SK-N-SH (cell line): ENCODE results near the gene CNKSR2. TPM values are rescaled to one million over a fixed set of nuclear protein-coding genes. Genes with fewer than 3 reads are reported as not detected.
"Not testable (repeated sequence)": the region's sequence is repeated elsewhere in the genome, so short reads cannot be mapped to it uniquely, and the experiment has no call there.

ENCODE experiments used
- CTCF ChIA-PET: fragments of 300-600, 350-600 bp; formaldehyde crosslinking; extraction: SDS; loops from one replicate; lab custom pipeline; 2021; lab: Yijun Ruan, JAX
- POLR2A ChIA-PET: fragments of 350-600 bp; sonication (Branson Sonifier 250); formaldehyde crosslinking; extraction: SDS; loops from one replicate; lab custom pipeline; 2020; ENCODE audit warnings: antibody characterized with exemption, inconsistent platforms; lab: Yijun Ruan, JAX
- DNase-seq: peaks from one replicate; pipeline ENCODE4 v3.0.0; 2012
- H2AFZ ChIP-seq: fragments of 200-600 bp; sonication (generic); 2 replicates; pipeline ENCODE4 v1.8.1; 2016; ENCODE audit warnings: antibody characterized with exemption, mild to moderate bottlenecking, low read depth
- H3F3A ChIP-seq: fragments of 200-600 bp; sonication (generic); replicated peaks from 2 replicates; pipeline ENCODE3; 2016; ENCODE audit warnings: antibody characterized with exemption, mild to moderate bottlenecking; ENCODE audit not compliant: insufficient read depth
- H3K27ac ChIP-seq, 2 experiments: fragments of 200-500 bp in 1 of 2; fragments of 200-600 bp in 1 of 2; sonication (Bioruptor generic) in 1 of 2; sonication (generic), shearing (Covaris generic) in 1 of 2; 2 replicates each; pipeline versions ENCODE4 v1.5.1 to v1.6.1; 2014 to 2016; ENCODE audit warnings: low read depth in 2 of 2, inconsistent platforms in 1 of 2, low read length in 1 of 2, mild to moderate bottlenecking in 1 of 2, mixed read lengths in 1 of 2
- H3K27me3 ChIP-seq: fragments of 200-600 bp; sonication (generic), shearing (Covaris generic); 2 replicates; pipeline ENCODE4 v1.6.1; 2016; ENCODE audit warnings: mixed run types; ENCODE audit not compliant: insufficient read depth
- H3K36me3 ChIP-seq, 2 experiments: fragments of 200-500 bp in 1 of 2; fragments of 200-600 bp in 1 of 2; sonication (Bioruptor generic) in 1 of 2; sonication (generic) in 1 of 2; replicated peaks in 1 of 2; 2 replicates each; pipeline versions ENCODE3 to v1.5.1; 2014 to 2016; ENCODE audit warnings: low read length in 1 of 2, mild to moderate bottlenecking in 1 of 2; ENCODE audit not compliant: insufficient read depth in 2 of 2, control insufficient read depth in 1 of 2
- H3K4me1 ChIP-seq, 2 experiments: fragments of 200-500 bp in 1 of 2; fragments of 200-600 bp in 1 of 2; sonication (Bioruptor generic) in 1 of 2; sonication (generic), shearing (Covaris generic) in 1 of 2; 2 replicates each; pipeline versions ENCODE4 v1.5.1 to v1.6.1; 2014 to 2016; ENCODE audit warnings: low read depth in 1 of 2, low read length in 1 of 2, mixed run types in 1 of 2; ENCODE audit not compliant: insufficient read depth in 2 of 2, control insufficient read depth in 1 of 2
- H3K4me2 ChIP-seq: fragments of 200-600 bp; sonication (generic), shearing (Covaris generic); 2 replicates; pipeline ENCODE4 v1.6.1; 2017; ENCODE audit warnings: mixed run types
- H3K4me3 ChIP-seq, 2 experiments: fragments of 200-500 bp in 1 of 2; fragments of 200-600 bp in 1 of 2; sonication (Bioruptor generic) in 1 of 2; sonication (generic), shearing (Covaris generic) in 1 of 2; 2 replicates each; pipeline versions ENCODE4 v1.5.1 to v1.8.1; 2014 to 2016; ENCODE audit warnings: low read depth in 2 of 2, inconsistent platforms in 1 of 2, low read length in 1 of 2, mild to moderate bottlenecking in 1 of 2, mixed read lengths in 1 of 2, moderate library complexity in 1 of 2
- H3K79me2 ChIP-seq: fragments of 200-600 bp; sonication (generic); 2 replicates; pipeline ENCODE4 v1.8.1; 2017; ENCODE audit warnings: mild to moderate bottlenecking; ENCODE audit not compliant: insufficient read depth
- H3K9ac ChIP-seq: fragments of 200-600 bp; sonication (generic); 2 replicates; pipeline ENCODE4 v1.6.1; 2017; ENCODE audit warnings: mixed run types
- H3K9me2 ChIP-seq: fragments of 200-600 bp; sonication (generic); 2 replicates; pipeline ENCODE4 v1.6.1; 2017; ENCODE audit warnings: mixed run types
- H3K9me3 ChIP-seq: fragments of 200-600 bp; sonication (generic); 2 replicates; pipeline ENCODE4 v1.6.1; 2017; ENCODE audit warnings: mixed run types, mild to moderate bottlenecking, moderate library complexity
- H4K20me1 ChIP-seq: fragments of 200-600 bp; sonication (generic); 2 replicates; pipeline ENCODE4 v1.6.1; 2017; ENCODE audit warnings: mild to moderate bottlenecking, mixed run types; ENCODE audit not compliant: insufficient read depth
- CHD2 ChIP-seq: fragments of 150-350 bp; IDR thresholded peaks from 2 replicates; pipeline ENCODE4 v1.6.1; 2018; ENCODE audit warnings: low read length; ENCODE audit not compliant: partially characterized antibody
- FOSL2 ChIP-seq: IDR thresholded peaks from 2 replicates; pipeline ENCODE4 v1.4.0; 2012; ENCODE audit warnings: low read depth, mild to moderate bottlenecking, moderate library complexity, borderline replicate concordance
- FOXM1 ChIP-seq: IDR thresholded peaks from 2 replicates; pipeline ENCODE4 v1.4.0; 2012; ENCODE audit warnings: low read depth, mild to moderate bottlenecking
- GABPA ChIP-seq: IDR thresholded peaks from 2 replicates; pipeline ENCODE4 v1.4.0; 2012; ENCODE audit warnings: low read depth, mild to moderate bottlenecking
- RAD21 ChIP-seq: IDR thresholded peaks from 2 replicates; pipeline ENCODE4 v1.6.1; 2012; ENCODE audit warnings: mild to moderate bottlenecking, low read length
- SMC3 ChIP-seq: IDR thresholded peaks from 2 replicates; pipeline ENCODE4 v1.6.1; 2012; ENCODE audit warnings: low read depth, low read length, improper control_type of control experiment
- WGBS: methylation state at CpG from one replicate; pipeline ENCODE4 v1.1.6; 2017; ENCODE audit warnings: low lambda C conversion rate; 5-methylcytosine and 5-hydroxymethylcytosine counted together
- polyA plus RNA-seq, 3 experiments: library from polyadenylated mRNA; depleted of rRNA; stranded (reverse); fragments of >200 nt; gene quantifications; 2 replicates each; pipeline ENCODE4 v1.2.3, GENCODE V29; 2012
- TF ChIP-seq, protein P1 (sequence below): fragments of 200-600 bp; sonication (generic); IDR thresholded peaks from 2 replicates; pipeline ENCODE4 v1.6.1; 2017; ENCODE audit warnings: antibody characterized with exemption, mild to moderate bottlenecking, moderate library complexity
- TF ChIP-seq, protein P2 (sequence below): IDR thresholded peaks from 2 replicates; pipeline ENCODE4 v1.6.1; 2012; ENCODE audit warnings: mild to moderate bottlenecking, low read depth, low read length, moderate library complexity

The CNKSR2 gene
- polyA plus RNA-seq, 1 of the 3 experiments (the other 2 are of a cell fraction), result 0.03 TPM

DNA sequence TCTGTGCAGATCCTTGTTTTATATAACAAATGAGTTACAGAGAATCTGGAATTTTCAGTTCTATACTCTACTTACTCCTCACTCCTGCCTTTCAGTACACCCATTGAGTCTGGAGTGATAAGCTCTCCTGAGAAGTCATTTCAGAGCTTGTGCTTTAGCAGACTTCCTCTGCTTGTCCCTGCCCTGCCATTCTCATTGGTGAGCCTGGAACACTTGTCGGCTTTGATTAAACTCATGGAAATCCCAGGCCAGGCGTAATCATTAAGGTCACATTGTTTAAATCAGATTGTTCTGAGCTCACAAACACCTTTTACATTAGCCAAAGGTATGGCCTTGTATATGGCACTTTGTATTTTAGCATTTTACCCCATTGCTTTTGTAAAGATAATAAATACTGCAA is 102.7 kb downstream of the CNKSR2 start:
- no peak overlapping the region for H3K4me3 ChIP-seq
- no peaks in the 10 kb centered on the region for H3K9me2 ChIP-seq
- no peak overlapping the region for H3K4me2 ChIP-seq
- peaks cover 0 to 2% of the 10 kb centered on the region in 2 experiments; a peak in 1 of 4 replicates for H3K4me1 ChIP-seq
- POLR2A ChIA-PET, result no interaction called here
- no peaks in the 10 kb centered on the region for H3F3A ChIP-seq
- H3K9me3 ChIP-seq, result no peaks in the 10 kb centered on the region
- TF ChIP-seq RAD21, result no peak
- TF ChIP-seq, all 33 proteins: peak for 0
- CTCF ChIA-PET, result interaction anchor here (0.9 to 1.6 kb wide), 3 partner anchors 16 to 949 kb away, joined by 3 to 4 read pairs (median 3); no protein-coding TSS in a partner anchor
- H3K36me3 ChIP-seq, result no peaks in the 10 kb centered on the region
- no peak for DNase-seq
- H3K79me2 ChIP-seq, result no peaks in the 10 kb centered on the region
- no peak overlapping the region for H2AFZ ChIP-seq
- H3K27me3 ChIP-seq, result no peaks in the 10 kb centered on the region
- 51% methylated on average over 2 of the region's 2 CpGs for WGBS
- no peak overlapping the region for H3K9ac ChIP-seq
- H3K27ac ChIP-seq, result no peak overlapping the region
- H4K20me1 ChIP-seq, result no peaks in the 10 kb centered on the region

DNA sequence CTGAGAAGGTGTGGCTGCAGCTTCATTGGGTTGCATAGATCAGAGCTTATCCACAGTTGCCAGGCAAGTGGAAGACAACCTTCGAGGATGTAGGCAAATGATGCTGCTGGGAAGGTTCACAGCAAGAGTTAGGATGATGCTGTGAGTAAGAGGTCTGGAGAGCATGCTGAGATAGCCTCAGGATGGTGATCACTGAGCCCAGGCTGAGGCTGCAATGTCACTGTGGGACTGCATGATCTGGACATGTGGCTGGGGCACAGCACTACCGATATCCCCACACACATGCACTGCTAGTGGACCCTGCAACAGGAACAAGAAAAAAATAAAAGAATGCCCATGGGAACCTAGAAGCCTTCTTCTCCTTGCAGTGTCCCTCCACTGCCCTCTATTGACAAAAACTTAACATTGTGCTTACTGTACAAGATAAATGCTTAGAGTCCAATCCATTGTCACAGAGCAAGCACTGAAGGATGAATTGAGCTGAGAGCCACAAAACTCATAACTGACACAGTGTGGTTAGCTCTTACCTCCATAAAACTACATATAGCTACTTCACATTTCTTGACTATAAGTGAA is 105.6 kb downstream of the CNKSR2 start:
- TF ChIP-seq FOXM1 (no peak), FOSL2 (no peak), SMC3 (peak; percentile 46), RAD21 (peak; percentile 81)
- TF ChIP-seq, protein P1, sequence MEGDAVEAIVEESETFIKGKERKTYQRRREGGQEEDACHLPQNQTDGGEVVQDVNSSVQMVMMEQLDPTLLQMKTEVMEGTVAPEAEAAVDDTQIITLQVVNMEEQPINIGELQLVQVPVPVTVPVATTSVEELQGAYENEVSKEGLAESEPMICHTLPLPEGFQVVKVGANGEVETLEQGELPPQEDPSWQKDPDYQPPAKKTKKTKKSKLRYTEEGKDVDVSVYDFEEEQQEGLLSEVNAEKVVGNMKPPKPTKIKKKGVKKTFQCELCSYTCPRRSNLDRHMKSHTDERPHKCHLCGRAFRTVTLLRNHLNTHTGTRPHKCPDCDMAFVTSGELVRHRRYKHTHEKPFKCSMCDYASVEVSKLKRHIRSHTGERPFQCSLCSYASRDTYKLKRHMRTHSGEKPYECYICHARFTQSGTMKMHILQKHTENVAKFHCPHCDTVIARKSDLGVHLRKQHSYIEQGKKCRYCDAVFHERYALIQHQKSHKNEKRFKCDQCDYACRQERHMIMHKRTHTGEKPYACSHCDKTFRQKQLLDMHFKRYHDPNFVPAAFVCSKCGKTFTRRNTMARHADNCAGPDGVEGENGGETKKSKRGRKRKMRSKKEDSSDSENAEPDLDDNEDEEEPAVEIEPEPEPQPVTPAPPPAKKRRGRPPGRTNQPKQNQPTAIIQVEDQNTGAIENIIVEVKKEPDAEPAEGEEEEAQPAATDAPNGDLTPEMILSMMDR, result peak; percentile 72
- DNase-seq, result peak; percentile 33
- H3K27ac ChIP-seq, result no peak overlapping the region
- ChIA-PET CTCF (interaction anchor here (0.6 to 5.2 kb wide), 23 partner anchors 8 to 976 kb away, joined by 3 to 47 read pairs (median 3); no protein-coding TSS in a partner anchor), POLR2A (no interaction called here)
- H3K27me3 ChIP-seq, result no peaks in the 10 kb centered on the region
- H3K9me2 ChIP-seq, result no peaks in the 10 kb centered on the region
- H3K4me2 ChIP-seq, result no peak overlapping the region
- H3K79me2 ChIP-seq, result no peaks in the 10 kb centered on the region
- H3K9me3 ChIP-seq, result no peaks in the 10 kb centered on the region
- peaks cover 0 to 2% of the 10 kb centered on the region in 2 experiments; a peak in 1 of 4 replicates for H3K4me1 ChIP-seq
- H3K36me3 ChIP-seq, result no peaks in the 10 kb centered on the region
- H2AFZ ChIP-seq, result no peak overlapping the region
- whole genome bisulfite sequencing, result 9% methylated on average over 2 of the region's 2 CpGs
- no peak overlapping the region for H3K9ac ChIP-seq
- no peaks in the 10 kb centered on the region for H4K20me1 ChIP-seq
- no peaks in the 10 kb centered on the region for H3F3A ChIP-seq
- no peak overlapping the region for H3K4me3 ChIP-seq

DNA sequence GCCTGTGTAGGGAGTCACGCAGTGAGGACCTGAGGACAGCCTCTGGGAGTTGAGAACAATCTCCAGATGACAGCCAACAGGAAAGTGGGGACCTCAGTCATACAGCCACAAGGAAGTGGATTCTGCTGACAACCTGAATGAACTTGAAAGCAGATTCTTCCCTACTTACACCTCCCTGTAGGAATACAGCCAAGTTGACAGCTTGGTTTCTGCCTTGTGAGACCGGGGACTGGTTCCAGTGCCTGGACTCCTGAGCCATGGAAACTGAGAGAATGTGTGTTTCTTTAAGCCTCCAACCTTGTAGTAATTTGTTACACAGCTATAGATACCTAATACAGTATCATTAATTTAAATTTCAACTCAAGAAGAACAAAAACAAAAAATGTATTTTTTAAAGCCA is 107.5 kb downstream of the CNKSR2 start:
- 29% methylated on average over 2 of the region's 2 CpGs for WGBS
- H3K9me2 ChIP-seq, result no peaks in the 10 kb centered on the region
- H2AFZ ChIP-seq, result no peak overlapping the region
- H3K9ac ChIP-seq, result no peak overlapping the region
- H3K27ac ChIP-seq, result no peak overlapping the region
- H3F3A ChIP-seq, result no peaks in the 10 kb centered on the region
- no peaks in the 10 kb centered on the region for H3K36me3 ChIP-seq
- peaks cover 0 to 2% of the 10 kb centered on the region in 2 experiments; a peak in 1 of 4 replicates for H3K4me1 ChIP-seq
- TF ChIP-seq CHD2 (no peak), FOSL2 (no peak), GABPA (no peak)
- TF ChIP-seq, protein P2, sequence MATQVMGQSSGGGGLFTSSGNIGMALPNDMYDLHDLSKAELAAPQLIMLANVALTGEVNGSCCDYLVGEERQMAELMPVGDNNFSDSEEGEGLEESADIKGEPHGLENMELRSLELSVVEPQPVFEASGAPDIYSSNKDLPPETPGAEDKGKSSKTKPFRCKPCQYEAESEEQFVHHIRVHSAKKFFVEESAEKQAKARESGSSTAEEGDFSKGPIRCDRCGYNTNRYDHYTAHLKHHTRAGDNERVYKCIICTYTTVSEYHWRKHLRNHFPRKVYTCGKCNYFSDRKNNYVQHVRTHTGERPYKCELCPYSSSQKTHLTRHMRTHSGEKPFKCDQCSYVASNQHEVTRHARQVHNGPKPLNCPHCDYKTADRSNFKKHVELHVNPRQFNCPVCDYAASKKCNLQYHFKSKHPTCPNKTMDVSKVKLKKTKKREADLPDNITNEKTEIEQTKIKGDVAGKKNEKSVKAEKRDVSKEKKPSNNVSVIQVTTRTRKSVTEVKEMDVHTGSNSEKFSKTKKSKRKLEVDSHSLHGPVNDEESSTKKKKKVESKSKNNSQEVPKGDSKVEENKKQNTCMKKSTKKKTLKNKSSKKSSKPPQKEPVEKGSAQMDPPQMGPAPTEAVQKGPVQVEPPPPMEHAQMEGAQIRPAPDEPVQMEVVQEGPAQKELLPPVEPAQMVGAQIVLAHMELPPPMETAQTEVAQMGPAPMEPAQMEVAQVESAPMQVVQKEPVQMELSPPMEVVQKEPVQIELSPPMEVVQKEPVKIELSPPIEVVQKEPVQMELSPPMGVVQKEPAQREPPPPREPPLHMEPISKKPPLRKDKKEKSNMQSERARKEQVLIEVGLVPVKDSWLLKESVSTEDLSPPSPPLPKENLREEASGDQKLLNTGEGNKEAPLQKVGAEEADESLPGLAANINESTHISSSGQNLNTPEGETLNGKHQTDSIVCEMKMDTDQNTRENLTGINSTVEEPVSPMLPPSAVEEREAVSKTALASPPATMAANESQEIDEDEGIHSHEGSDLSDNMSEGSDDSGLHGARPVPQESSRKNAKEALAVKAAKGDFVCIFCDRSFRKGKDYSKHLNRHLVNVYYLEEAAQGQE, result no peak
- H4K20me1 ChIP-seq, result no peaks in the 10 kb centered on the region
- H3K27me3 ChIP-seq, result no peaks in the 10 kb centered on the region
- ChIA-PET POLR2A (no interaction called here), CTCF (interaction anchor here (0.8 to 5.2 kb wide), 4 partner anchors 106 to 961 kb away, joined by 3 to 47 read pairs (median 12); no protein-coding TSS in a partner anchor)
- H3K79me2 ChIP-seq, result no peaks in the 10 kb centered on the region
- no peak overlapping the region for H3K4me2 ChIP-seq
- H3K4me3 ChIP-seq, result no peak overlapping the region
- no peaks in the 10 kb centered on the region for H3K9me3 ChIP-seq
- no peak for DNase-seq

DNA sequence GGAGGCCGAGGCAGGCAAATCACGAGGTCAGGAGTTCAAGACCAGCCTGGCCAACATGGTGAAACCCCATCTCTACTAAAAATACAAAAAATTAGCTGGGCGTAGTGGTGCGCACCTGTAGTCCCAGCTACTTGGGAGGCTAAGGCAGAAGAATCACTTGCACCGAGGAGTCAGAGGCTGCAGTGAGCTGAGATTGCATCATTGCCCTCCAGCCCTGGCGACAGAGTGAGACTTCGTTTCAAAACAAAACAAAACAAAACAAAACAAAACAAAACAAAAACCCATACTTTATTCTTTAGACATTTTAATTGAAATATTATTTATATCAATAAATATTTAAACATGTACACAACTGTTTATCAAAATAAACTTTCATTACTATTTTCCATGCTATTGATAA is 109.8 kb downstream of the CNKSR2 start:
- H2AFZ ChIP-seq, H3K9me2 ChIP-seq, H3K36me3 ChIP-seq, H3K79me2 ChIP-seq, H3K27ac ChIP-seq, H3K27me3 ChIP-seq, H3K9me3 ChIP-seq, H3K4me1 ChIP-seq, H4K20me1 ChIP-seq, H3K9ac ChIP-seq, H3K4me2 ChIP-seq, POLR2A ChIA-PET, H3F3A ChIP-seq, DNase-seq, H3K4me3 ChIP-seq: not testable (repeated sequence)
- 58% methylated on average over 7 of the region's 7 CpGs for WGBS
- CTCF ChIA-PET, result interaction anchor here (1.6 kb wide), 1 partner anchor 957 kb away, joined by 5 read pairs; no protein-coding TSS in a partner anchor
